ENCODE data around the gene PRKCD.

DNA sequence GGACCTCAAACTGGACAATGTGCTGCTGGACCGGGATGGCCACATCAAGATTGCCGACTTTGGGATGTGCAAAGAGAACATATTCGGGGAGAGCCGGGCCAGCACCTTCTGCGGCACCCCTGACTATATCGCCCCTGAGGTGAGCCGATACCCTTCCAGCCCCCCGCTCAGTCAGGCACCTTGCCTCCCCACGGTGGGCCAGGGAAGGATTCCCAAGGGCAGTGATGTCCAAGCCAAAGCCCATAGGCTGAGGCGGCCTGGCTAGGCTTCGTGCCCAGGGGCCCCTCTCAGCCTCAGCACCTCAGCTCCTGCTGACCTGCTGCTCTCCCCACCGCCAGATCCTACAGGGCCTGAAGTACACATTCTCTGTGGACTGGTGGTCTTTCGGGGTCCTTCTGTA is 27.7 kb downstream of the PRKCD start:
- TF ChIP-seq, protein P1, sequence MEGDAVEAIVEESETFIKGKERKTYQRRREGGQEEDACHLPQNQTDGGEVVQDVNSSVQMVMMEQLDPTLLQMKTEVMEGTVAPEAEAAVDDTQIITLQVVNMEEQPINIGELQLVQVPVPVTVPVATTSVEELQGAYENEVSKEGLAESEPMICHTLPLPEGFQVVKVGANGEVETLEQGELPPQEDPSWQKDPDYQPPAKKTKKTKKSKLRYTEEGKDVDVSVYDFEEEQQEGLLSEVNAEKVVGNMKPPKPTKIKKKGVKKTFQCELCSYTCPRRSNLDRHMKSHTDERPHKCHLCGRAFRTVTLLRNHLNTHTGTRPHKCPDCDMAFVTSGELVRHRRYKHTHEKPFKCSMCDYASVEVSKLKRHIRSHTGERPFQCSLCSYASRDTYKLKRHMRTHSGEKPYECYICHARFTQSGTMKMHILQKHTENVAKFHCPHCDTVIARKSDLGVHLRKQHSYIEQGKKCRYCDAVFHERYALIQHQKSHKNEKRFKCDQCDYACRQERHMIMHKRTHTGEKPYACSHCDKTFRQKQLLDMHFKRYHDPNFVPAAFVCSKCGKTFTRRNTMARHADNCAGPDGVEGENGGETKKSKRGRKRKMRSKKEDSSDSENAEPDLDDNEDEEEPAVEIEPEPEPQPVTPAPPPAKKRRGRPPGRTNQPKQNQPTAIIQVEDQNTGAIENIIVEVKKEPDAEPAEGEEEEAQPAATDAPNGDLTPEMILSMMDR (IDR thresholded peaks at IDR 0.05) = no peak
- TF ChIP-seq ZFX (IDR thresholded peaks at IDR 0.05; ENCODE audit: borderline replicate concordance) = no peak
